GM19468 (cell line): Measurements from ENCODE around the gene KCND2.
"Not testable (repeated sequence)": the region's sequence is repeated elsewhere in the genome, so short reads cannot be mapped to it uniquely, and the experiment has no call there.

Experiments
- ATAC-seq: cut with Tn5 transposase; IDR thresholded peaks from one replicate; pipeline ENCODE4 v1.9.1; 2021; ENCODE audit warnings: mild to moderate bottlenecking, moderate library complexity, moderate number of reproducible peaks; ENCODE audit not compliant: unreplicated experiment; ENCODE audit errors: extremely low read depth

The KCND2 gene

GRCh38 chr7:120729245-120729644, 456.3 kb downstream of the KCND2 start:
- ATAC-seq = no peak

GRCh38 chr7:120731271-120731670, 458.3 kb downstream of the KCND2 start:
- ATAC-seq = no peak

GRCh38 chr7:120732256-120732655, 459.3 kb downstream of the KCND2 start:
- no peak for ATAC-seq

- no peak for ATAC-seq
Observed at GRCh38 chr7:120733143-120733542, 460.2 kb downstream of the KCND2 start.

- no peak for ATAC-seq
Observed at GRCh38 chr7:120733835-120734234, 460.9 kb downstream of the KCND2 start.

GRCh38 chr7:120735791-120736190, 462.8 kb downstream of the KCND2 start:
- no peak for ATAC-seq

GRCh38 chr7:120738816-120739215, 465.8 kb downstream of the KCND2 start:
- no peak for ATAC-seq

- no peak for ATAC-seq
Observed at GRCh38 chr7:120740348-120740747, 467.4 kb downstream of the KCND2 start.

- no peak for ATAC-seq
Observed at GRCh38 chr7:120741371-120742042, 468.5 kb downstream of the KCND2 start.

GRCh38 chr7:120742372-120742771, 469.4 kb downstream of the KCND2 start:
- no peak for ATAC-seq

GRCh38 chr7:120743128-120743527, 470.2 kb downstream of the KCND2 start:
- no peak for ATAC-seq

GRCh38 chr7:120760050-120760449, 487.1 kb downstream of the KCND2 start:
- ATAC-seq = peak; percentile 49

GRCh38 chr7:120760851-120761250, 487.9 kb downstream of the KCND2 start:
- ATAC-seq = no peak

GRCh38 chr7:120770206-120770605, 497.2 kb downstream of the KCND2 start:
- no peak for ATAC-seq

GRCh38 chr7:120774481-120774880, 501.5 kb downstream of the KCND2 start:
- no peak for ATAC-seq

GRCh38 chr7:120775755-120776154, 502.8 kb downstream of the KCND2 start:
- no peak for ATAC-seq

GRCh38 chr7:120779078-120779477, 506.1 kb downstream of the KCND2 start:
- not testable (repeated sequence) for ATAC-seq

- not testable (repeated sequence) for ATAC-seq
Observed at GRCh38 chr7:120780451-120780850, 507.5 kb downstream of the KCND2 start.

- no peak for ATAC-seq
Observed at GRCh38 chr7:120780938-120781337, 508.0 kb downstream of the KCND2 start.

GRCh38 chr7:120781924-120782323, 508.9 kb downstream of the KCND2 start:
- ATAC-seq = not testable (repeated sequence)

- no peak for ATAC-seq
Observed at GRCh38 chr7:120783273-120783672, 510.3 kb downstream of the KCND2 start.

- ATAC-seq = no peak
Observed at GRCh38 chr7:120783721-120784120, 510.7 kb downstream of the KCND2 start.
